Gastrocnemius medialis (tissue), 4 donors: ENCODE results near the gene INTS7. TPM values are rescaled to one million over a fixed set of nuclear protein-coding genes. Genes with fewer than 3 reads are reported as not detected.
"Not testable (repeated sequence)": the region's sequence is repeated elsewhere in the genome, so short reads cannot be mapped to it uniquely, and the experiment has no call there.

Source experiments
- ATAC-seq, 2 donors: fragments of 150-250 bp; one replicate each; pipeline ENCODE4 v1.9.1; 2016
- DNase-seq, 2 donors: peaks; one replicate each; pipeline ENCODE4 v3.0.0-alpha.2; 2019
- H3K27ac ChIP-seq, 4 donors: fragments of 200-600 bp; sonication (generic); 1 replicate in 1 of 4; 2 replicates in 3 of 4; pipeline ENCODE4 v1.5.1; 2016 to 2018; ENCODE audit warnings: mild to moderate bottlenecking in 2 of 4, moderate library complexity in 1 of 4
- H3K27me3 ChIP-seq, 3 donors: fragments of 200-600 bp; sonication (generic) in 2 of 3; 1 replicate in 1 of 3; 2 replicates in 2 of 3; pipeline versions ENCODE4 v1.5.1 to v1.6.0; 2016 to 2019; ENCODE audit warnings: mild to moderate bottlenecking in 1 of 3, moderate library complexity in 1 of 3
- H3K36me3 ChIP-seq, 2 donors: fragments of 200-600 bp; sonication (generic) in 1 of 2; one replicate each; pipeline ENCODE4 v1.5.1; 2017 to 2018
- H3K4me1 ChIP-seq, 2 donors: fragments of 200-600 bp; sonication (generic) in 1 of 2; one replicate each; pipeline ENCODE4 v1.5.1; 2016 to 2017; ENCODE audit warnings: mild to moderate bottlenecking in 2 of 2
- H3K4me3 ChIP-seq, 4 donors: fragments of 200-600 bp; sonication (generic) in 3 of 4; 1 replicate in 1 of 4; 2 replicates in 3 of 4; pipeline ENCODE4 v1.5.1; 2016 to 2019; ENCODE audit warnings: mild to moderate bottlenecking in 2 of 4
- H3K9me3 ChIP-seq, 3 donors: fragments of 200-600 bp; sonication (generic) in 2 of 3; 1 replicate in 1 of 3; 2 replicates in 2 of 3; pipeline ENCODE4 v1.5.1; 2016 to 2019
- POLR2A ChIP-seq, 2 donors: fragments of 450-650 bp; IDR thresholded peaks; one replicate each; pipeline ENCODE4 v1.6.1; 2017; ENCODE audit warnings: antibody characterized with exemption in 2 of 2, mild to moderate bottlenecking in 2 of 2, moderate library complexity in 2 of 2
- in situ Hi-C, 4 donors: fragments of 200-750 bp; cut with MboI; loops; one replicate each; pipeline versions ENCODE4 v1.15.0 to v1.8.0; 2017; ENCODE audit warnings: low sequenced_read_pairs in 4 of 4
- intact Hi-C: fragments of 100-400 bp; cut with DNase I; formaldehyde crosslinking; loops from one replicate; pipeline ENCODE4 v1.15.1; 2023; ENCODE audit warnings: low total_unique reads
- total RNA-seq, 4 donors: library from RNA; depleted of rRNA; stranded (reverse); fragments of >200 nt; gene quantifications; one replicate each; pipeline versions ENCODE4 v1.1.0 to v1.2.3, GENCODE V29; 2016
- TF ChIP-seq, protein P1 (sequence below), 5 experiments: fragments of 450-650 bp in 3 of 5; fragments of 200-600 bp in 2 of 5; sonication (generic) in 2 of 5; IDR thresholded peaks in 4 of 5; conservative IDR thresholded peaks in 1 of 5; 1 replicate in 4 of 5; 2 replicates in 1 of 5; pipeline ENCODE4 v1.5.1; 2016 to 2019; ENCODE audit warnings: antibody characterized with exemption in 5 of 5, mild to moderate bottlenecking in 3 of 5, moderate library complexity in 3 of 5

The INTS7 gene
- total RNA-seq, 4 donors from 2014 or later, result 4.0 to 8.0 (median 6.6) TPM

DNA sequence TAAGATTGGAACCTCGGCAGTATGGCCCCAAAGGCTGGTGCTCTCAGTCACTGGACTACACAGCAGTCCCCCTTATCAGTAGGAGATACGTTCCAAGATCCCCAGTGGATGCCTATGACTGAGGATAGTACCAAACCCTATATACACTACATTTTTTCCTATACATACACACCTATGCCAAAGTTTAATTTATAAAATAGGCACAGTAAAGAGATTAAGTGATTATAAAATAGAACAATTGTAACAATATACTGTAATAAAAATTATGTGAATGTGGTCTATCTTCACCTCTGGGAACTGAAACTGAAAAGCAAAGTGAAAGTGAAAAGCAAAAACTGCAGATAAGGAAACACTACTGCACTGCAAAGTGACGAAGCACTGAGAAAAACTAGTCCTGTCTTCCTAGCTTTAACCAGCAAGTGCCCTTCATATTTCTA, 96.8 kb downstream of the INTS7 start:
- Histone ChIP-seq H3K36me3 (no peaks in the 10 kb centered on the region), H3K4me3 (peak overlapping the region in 1 of 4 donors; percentile 13), H3K27ac (no peak overlapping the region), H3K4me1 (no peaks in the 10 kb centered on the region), H3K9me3 (no peaks in the 10 kb centered on the region), H3K27me3 (no peaks in the 10 kb centered on the region)
- no peak for ATAC-seq
- in situ Hi-C loops, result no loop called here
- no peak for DNase-seq
- TF ChIP-seq, protein P1, sequence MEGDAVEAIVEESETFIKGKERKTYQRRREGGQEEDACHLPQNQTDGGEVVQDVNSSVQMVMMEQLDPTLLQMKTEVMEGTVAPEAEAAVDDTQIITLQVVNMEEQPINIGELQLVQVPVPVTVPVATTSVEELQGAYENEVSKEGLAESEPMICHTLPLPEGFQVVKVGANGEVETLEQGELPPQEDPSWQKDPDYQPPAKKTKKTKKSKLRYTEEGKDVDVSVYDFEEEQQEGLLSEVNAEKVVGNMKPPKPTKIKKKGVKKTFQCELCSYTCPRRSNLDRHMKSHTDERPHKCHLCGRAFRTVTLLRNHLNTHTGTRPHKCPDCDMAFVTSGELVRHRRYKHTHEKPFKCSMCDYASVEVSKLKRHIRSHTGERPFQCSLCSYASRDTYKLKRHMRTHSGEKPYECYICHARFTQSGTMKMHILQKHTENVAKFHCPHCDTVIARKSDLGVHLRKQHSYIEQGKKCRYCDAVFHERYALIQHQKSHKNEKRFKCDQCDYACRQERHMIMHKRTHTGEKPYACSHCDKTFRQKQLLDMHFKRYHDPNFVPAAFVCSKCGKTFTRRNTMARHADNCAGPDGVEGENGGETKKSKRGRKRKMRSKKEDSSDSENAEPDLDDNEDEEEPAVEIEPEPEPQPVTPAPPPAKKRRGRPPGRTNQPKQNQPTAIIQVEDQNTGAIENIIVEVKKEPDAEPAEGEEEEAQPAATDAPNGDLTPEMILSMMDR (IDR thresholded peaks at IDR 0.05 in 4 of 5, conservative IDR thresholded peaks at IDR 0.05 in 1 of 5), result no peak
- no peak for TF ChIP-seq POLR2A (IDR thresholded peaks at IDR 0.05)
- intact Hi-C loops, result no loop called here

DNA sequence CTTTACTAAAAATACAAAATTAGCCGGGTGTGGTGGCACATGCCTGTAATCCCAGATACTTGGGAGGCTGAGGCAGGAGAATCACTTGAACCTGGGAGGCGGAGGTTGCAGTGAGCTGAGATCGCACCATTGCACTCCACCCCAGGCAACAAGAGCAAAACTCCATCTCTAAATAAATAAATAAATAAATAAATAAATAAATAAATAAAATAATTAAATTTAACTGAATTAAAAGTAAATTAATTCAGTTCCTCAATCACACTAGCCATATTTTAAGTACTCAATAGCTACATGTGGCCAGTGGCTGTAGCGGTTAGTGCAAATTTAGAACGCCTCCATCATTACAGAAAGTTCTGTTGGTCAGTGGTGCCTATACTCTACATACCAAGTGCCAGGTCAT, 97.9 kb downstream of the INTS7 start:
- H3K4me1 ChIP-seq, H3K27ac ChIP-seq, intact Hi-C loops, DNase-seq, H3K36me3 ChIP-seq, ATAC-seq, H3K27me3 ChIP-seq, H3K9me3 ChIP-seq, in situ Hi-C loops, H3K4me3 ChIP-seq: not testable (repeated sequence)

- Histone ChIP-seq H3K4me3 (no peak overlapping the region), H3K9me3 (no peaks in the 10 kb centered on the region), H3K4me1 (no peaks in the 10 kb centered on the region), H3K27ac (no peak overlapping the region), H3K27me3 (no peaks in the 10 kb centered on the region), H3K36me3 (no peaks in the 10 kb centered on the region)
- TF ChIP-seq POLR2A (IDR thresholded peaks at IDR 0.05), result no peak
- TF ChIP-seq, protein P1 (IDR thresholded peaks at IDR 0.05 in 4 of 5, conservative IDR thresholded peaks at IDR 0.05 in 1 of 5), result no peak
- no peak for DNase-seq
- in situ Hi-C loops (no loop called here), intact Hi-C loops (no loop called here)
- no peak for ATAC-seq
Observed at GRCh38 chr1:211935448-211935970, 99.8 kb downstream of the INTS7 start.

DNA sequence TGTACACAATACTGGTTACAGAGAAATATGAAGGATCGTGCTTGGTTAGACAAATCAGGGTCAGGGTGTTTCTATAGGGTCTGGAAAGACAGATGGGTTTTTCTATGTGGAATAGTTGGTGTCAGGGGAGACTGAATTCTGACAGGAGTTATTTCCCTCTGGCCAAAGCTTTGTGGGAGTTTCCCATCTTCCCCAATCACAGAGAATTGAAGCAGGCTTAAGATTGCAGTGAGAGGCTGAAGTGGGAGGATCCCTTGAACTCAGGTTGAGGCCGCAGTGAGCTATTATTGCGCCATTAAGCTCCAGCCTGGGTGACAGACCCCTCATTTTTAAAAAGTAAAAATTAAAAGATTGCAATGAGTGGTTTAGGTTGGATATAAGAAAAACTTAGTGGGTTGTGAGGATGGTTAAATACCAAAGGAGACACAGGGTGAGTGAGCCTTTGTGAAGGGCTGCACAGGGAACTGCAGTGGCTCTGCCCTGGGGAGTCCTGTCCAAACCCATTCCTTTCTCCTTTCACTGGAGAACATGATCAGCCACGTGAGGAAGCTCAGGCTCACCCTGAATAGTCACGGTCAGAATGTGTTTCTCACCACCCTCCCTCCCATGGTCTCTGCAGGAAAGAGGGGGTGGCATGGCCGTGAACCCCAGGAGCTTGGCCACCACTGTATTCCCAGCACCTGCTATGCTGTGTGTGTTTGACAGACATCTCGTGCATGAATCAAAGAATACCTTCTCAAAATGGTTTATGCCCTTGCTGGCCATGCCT, 101.2 kb downstream of the INTS7 start:
- intact Hi-C loops (no loop called here), in situ Hi-C loops (no loop called here)
- Histone ChIP-seq H3K27me3 (no peaks in the 10 kb centered on the region), H3K4me3 (no peak overlapping the region), H3K9me3 (no peaks in the 10 kb centered on the region), H3K36me3 (no peaks in the 10 kb centered on the region), H3K4me1 (no peaks in the 10 kb centered on the region), H3K27ac (no peak overlapping the region)
- no peak for TF ChIP-seq POLR2A (IDR thresholded peaks at IDR 0.05)
- TF ChIP-seq, protein P1 (IDR thresholded peaks at IDR 0.05 in 4 of 5, conservative IDR thresholded peaks at IDR 0.05 in 1 of 5), result no peak
- ATAC-seq (no peak), DNase-seq (no peak)

GRCh38 chr1:211932933-211933254, 102.5 kb downstream of the INTS7 start:
- H3K9me3 ChIP-seq, result no peaks in the 10 kb centered on the region
- no peak for DNase-seq
- in situ Hi-C loops (no loop called here), intact Hi-C loops (no loop called here)
- H3K4me1 ChIP-seq, result no peaks in the 10 kb centered on the region
- TF ChIP-seq POLR2A (IDR thresholded peaks at IDR 0.05), result no peak
- TF ChIP-seq, protein P1 (IDR thresholded peaks at IDR 0.05 in 4 of 5, conservative IDR thresholded peaks at IDR 0.05 in 1 of 5), result no peak
- no peak for ATAC-seq
- H3K27me3 ChIP-seq, result no peaks in the 10 kb centered on the region
- H3K36me3 ChIP-seq, result no peaks in the 10 kb centered on the region
- no peak overlapping the region for H3K4me3 ChIP-seq
- H3K27ac ChIP-seq, result no peak overlapping the region
